Brain microvascular endothelial cell (primary cell): ENCODE measurements around the gene AMZ1.

Experiments
- DNase-seq: peaks from one replicate; pipeline ENCODE4 v3.0.0-alpha.2; 2020
- H3K27ac ChIP-seq: fragments of 250-450 bp; sonication (Bioruptor Pico); 2 replicates; pipeline ENCODE4 v1.5.1; 2020; ENCODE audit warnings: mild to moderate bottlenecking, moderate library complexity
- H3K27me3 ChIP-seq: fragments of 250-450 bp; sonication (Bioruptor Pico); replicated peaks from 2 replicates; pipeline ENCODE4 v1.5.1; 2020; ENCODE audit warnings: mild to moderate bottlenecking
- H3K36me3 ChIP-seq: fragments of 250-450 bp; sonication (Bioruptor Pico); replicated peaks from 2 replicates; pipeline ENCODE4 v1.5.1; 2020; ENCODE audit warnings: mild to moderate bottlenecking
- H3K4me3 ChIP-seq: 2 replicates; pipeline ENCODE4 v1.5.1; 2011; ENCODE audit warnings: low read depth, mild to moderate bottlenecking, control low read depth, low read length, moderate library complexity
- in situ Hi-C: cut with HindIII; loops from 2 replicates; pipeline ENCODE4 v1.10.0; 2017; ENCODE audit warnings: low sequenced_read_pairs, low pct_ligation_motif_present
- TF ChIP-seq, protein P1 (sequence below): IDR thresholded peaks from 2 replicates; pipeline ENCODE4 v1.5.1; 2011; ENCODE audit warnings: low read depth, mild to moderate bottlenecking, moderate library complexity, low read length, control low read depth, inconsistent platforms; ENCODE audit errors: missing control alignments

AMZ1 gene

DNA sequence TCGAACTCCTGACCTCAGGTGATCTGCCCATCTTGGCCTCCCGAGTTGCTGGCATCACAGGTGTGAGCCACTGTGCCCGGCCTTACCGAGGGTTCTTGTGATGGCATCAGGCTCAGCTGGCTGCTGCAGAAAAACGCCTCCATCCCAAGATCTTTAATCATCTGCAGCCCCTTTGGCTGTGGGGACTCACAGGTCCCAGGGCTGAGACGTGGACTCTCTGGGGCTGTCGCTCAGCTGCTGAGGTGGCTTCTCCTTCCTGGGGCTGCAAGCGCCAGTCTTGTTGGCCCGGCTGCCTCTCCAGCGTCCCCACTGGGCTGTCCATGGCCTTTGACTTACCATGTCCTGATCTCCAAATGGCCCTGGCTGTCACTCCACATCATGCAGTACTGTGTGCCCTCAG lies 20.0 kb downstream of the AMZ1 start:
- TF ChIP-seq, protein P1, sequence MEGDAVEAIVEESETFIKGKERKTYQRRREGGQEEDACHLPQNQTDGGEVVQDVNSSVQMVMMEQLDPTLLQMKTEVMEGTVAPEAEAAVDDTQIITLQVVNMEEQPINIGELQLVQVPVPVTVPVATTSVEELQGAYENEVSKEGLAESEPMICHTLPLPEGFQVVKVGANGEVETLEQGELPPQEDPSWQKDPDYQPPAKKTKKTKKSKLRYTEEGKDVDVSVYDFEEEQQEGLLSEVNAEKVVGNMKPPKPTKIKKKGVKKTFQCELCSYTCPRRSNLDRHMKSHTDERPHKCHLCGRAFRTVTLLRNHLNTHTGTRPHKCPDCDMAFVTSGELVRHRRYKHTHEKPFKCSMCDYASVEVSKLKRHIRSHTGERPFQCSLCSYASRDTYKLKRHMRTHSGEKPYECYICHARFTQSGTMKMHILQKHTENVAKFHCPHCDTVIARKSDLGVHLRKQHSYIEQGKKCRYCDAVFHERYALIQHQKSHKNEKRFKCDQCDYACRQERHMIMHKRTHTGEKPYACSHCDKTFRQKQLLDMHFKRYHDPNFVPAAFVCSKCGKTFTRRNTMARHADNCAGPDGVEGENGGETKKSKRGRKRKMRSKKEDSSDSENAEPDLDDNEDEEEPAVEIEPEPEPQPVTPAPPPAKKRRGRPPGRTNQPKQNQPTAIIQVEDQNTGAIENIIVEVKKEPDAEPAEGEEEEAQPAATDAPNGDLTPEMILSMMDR, result no peak
- Histone ChIP-seq H3K27ac (no peak overlapping the region), H3K27me3 (no peaks in the 10 kb centered on the region), H3K4me3 (no peak overlapping the region), H3K36me3 (no peaks in the 10 kb centered on the region)
- in situ Hi-C loops, result no loop called here
- no peak for DNase-seq

DNA sequence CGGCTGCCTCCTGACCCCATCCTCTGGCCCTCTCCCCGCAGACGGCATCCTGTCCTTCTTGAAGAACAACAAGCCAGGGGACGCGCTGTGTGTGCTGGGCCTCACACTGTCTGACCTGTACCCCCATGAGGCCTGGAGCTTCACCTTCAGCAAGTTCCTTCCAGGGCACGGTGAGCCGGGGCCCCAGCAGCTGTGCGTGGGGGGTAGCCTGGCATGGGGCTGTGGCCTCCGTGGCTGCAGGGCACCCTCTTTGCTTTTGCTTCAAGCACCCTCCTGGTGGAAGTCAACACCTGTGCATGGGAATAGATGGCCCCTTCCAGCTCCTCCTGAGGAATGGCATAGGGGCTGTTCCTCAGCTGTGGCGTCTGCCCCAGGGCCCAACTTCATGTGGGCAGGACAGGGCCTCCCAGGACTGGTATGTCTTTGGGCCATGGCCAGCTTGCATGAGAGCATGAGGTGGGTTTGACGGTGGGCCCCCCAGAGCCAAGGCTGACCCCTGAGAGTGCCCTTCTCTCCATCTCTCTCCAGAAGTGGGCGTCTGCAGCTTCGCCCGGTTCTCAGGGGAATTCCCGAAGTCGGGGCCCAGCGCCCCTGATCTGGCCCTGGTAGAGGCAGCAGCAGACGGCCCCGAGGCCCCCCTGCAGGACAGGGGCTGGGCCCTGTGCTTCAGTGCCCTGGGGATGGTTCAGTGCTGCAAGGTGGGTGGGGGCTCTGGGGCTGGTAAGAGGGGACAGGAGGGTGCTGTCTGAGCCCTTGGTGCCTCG lies 20.7 kb downstream of the AMZ1 start:
- H3K27ac ChIP-seq, result no peak overlapping the region
- no peaks in the 10 kb centered on the region for H3K36me3 ChIP-seq
- H3K4me3 ChIP-seq, result no peak overlapping the region
- no peaks in the 10 kb centered on the region for H3K27me3 ChIP-seq
- TF ChIP-seq, protein P1, result no peak
- in situ Hi-C loops, result no loop called here
- DNase-seq, result no peak

- no peak overlapping the region for H3K4me3 ChIP-seq
- no peak for DNase-seq
These were observed 21.7 kb downstream of the AMZ1 start for GRCh38 chr7:2709553-2710285.

DNA sequence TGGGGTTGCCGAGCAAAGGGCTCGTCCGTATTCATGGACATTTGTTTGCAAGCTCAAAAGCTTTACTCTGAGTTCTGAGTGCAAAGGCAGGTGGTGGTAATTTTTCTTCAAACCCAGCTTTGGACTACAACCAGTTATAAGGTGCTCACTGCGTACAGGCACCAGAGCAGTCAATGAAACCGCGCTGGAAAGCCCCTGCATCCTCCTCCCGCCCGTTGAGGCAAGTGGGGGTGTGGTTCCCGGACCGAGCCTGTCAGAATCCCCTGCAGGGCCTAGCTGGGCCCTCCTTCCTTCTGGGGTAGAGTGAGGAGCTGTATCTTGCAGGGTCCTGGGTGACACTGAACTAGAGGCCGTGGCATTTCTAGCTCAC lies 22.3 kb downstream of the AMZ1 start:
- Histone ChIP-seq H3K36me3 (peaks cover 5% of the 10 kb centered on the region), H3K4me3 (no peak overlapping the region), H3K27ac (no peak overlapping the region), H3K27me3 (no peaks in the 10 kb centered on the region)
- TF ChIP-seq, protein P1, result no peak
- no peak for DNase-seq
- in situ Hi-C loops, result no loop called here

More at GRCh38 chr7:2709553-2710285, 21.7 kb downstream of the AMZ1 start:
- peaks cover under 1% of the 10 kb centered on the region for H3K36me3 ChIP-seq
- H3K27me3 ChIP-seq, result no peaks in the 10 kb centered on the region
- in situ Hi-C loops, result no loop called here
- H3K27ac ChIP-seq, result no peak overlapping the region
- TF ChIP-seq, protein P1, result peak; percentile 95

- in situ Hi-C loops, result no loop called here
- H3K36me3 ChIP-seq, result peaks cover 5% of the 10 kb centered on the region
- TF ChIP-seq, protein P1, result no peak
- no peaks in the 10 kb centered on the region for H3K27me3 ChIP-seq
- no peak overlapping the region for H3K27ac ChIP-seq
- H3K4me3 ChIP-seq, result no peak overlapping the region
- no peak for DNase-seq
These were observed 23.0 kb downstream of the AMZ1 start for GRCh38 chr7:2710901-2711551.
